IMR-90 (cell line): Measurements from ENCODE around the gene SPATA9. TPM values are rescaled to one million over a fixed set of nuclear protein-coding genes. Genes with fewer than 3 reads are reported as not detected.

ENCODE experiments used
- ATAC-seq: fragments of 200-7000 bp; cut with Tn5 transposase; 2 replicates; pipeline ENCODE4 v1.9.1; 2020; ENCODE audit warnings: low read depth, mild to moderate bottlenecking, moderate library complexity
- BruUV-seq: library from RNA; stranded (reverse); fragments of 400-500 nt; replicated peaks from 2 replicates; lab custom pipeline; 2021; lab: Mats Ljungman, UMichigan
- CTCF ChIA-PET: fragments of 300-600 bp; formaldehyde crosslinking; extraction: SDS; loops from one replicate; lab custom pipeline; 2021; ENCODE audit warnings: antibody characterized with exemption; lab: Yijun Ruan, JAX
- POLR2A ChIA-PET: fragments of 300-600 bp; sonication (Branson Sonifier 250); formaldehyde crosslinking; loops from one replicate; lab custom pipeline; 2022; ENCODE audit warnings: antibody characterized with exemption; ENCODE audit not compliant: unreplicated experiment; lab: Charles Lee
- DNase-seq: peaks from one replicate; pipeline ENCODE4 v3.0.0; 2013
- H2AFZ ChIP-seq: replicated peaks from 2 replicates; pipeline ENCODE3; 2013; ENCODE audit warnings: low read length, mild to moderate bottlenecking; ENCODE audit not compliant: poor library complexity
- H2AK5ac ChIP-seq: 2 replicates; pipeline ENCODE4 v1.6.1; 2013; ENCODE audit warnings: low read depth, low read length, inconsistent platforms
- H2AK9ac ChIP-seq: replicated peaks from 2 replicates; pipeline ENCODE3; 2013; ENCODE audit warnings: mild to moderate bottlenecking, low read depth, low read length, moderate library complexity; ENCODE audit not compliant: poor library complexity
- H2BK120ac ChIP-seq: 2 replicates; pipeline ENCODE4 v1.6.1; 2013; ENCODE audit warnings: low read depth, low read length, inconsistent platforms
- H2BK15ac ChIP-seq: 3 replicates; pipeline ENCODE4 v1.6.1; 2013; ENCODE audit warnings: low read depth, low read length, inconsistent platforms
- H2BK20ac ChIP-seq: 2 replicates; pipeline ENCODE4 v1.6.1; 2013; ENCODE audit warnings: low read depth, mild to moderate bottlenecking, inconsistent platforms, low read length, moderate library complexity
- H2BK5ac ChIP-seq: 2 replicates; pipeline ENCODE4 v1.6.1; 2013; ENCODE audit warnings: mild to moderate bottlenecking, low read depth, low read length, inconsistent platforms; ENCODE audit not compliant: poor library complexity, severe bottlenecking
- H3K14ac ChIP-seq: replicated peaks from 2 replicates; pipeline ENCODE4 v1.6.1; 2013; ENCODE audit warnings: low read depth, low read length, inconsistent platforms
- H3K18ac ChIP-seq: 2 replicates; pipeline ENCODE4 v1.6.1; 2013; ENCODE audit warnings: low read depth, low read length, control low read depth
- H3K23ac ChIP-seq: 2 replicates; pipeline ENCODE4 v1.6.1; 2013; ENCODE audit warnings: low read depth, low read length, inconsistent platforms
- H3K27ac ChIP-seq: 2 replicates; pipeline ENCODE4 v1.5.1; 2013; ENCODE audit warnings: mild to moderate bottlenecking, control low read depth, low read length; ENCODE audit not compliant: insufficient read depth
- H3K27me3 ChIP-seq: 2 replicates; pipeline ENCODE4 v1.6.1; 2013; ENCODE audit warnings: low read length; ENCODE audit not compliant: control insufficient read depth, insufficient read depth
- H3K36me3 ChIP-seq: 2 replicates; pipeline ENCODE4 v1.6.1; 2013; ENCODE audit warnings: low read length, mixed read lengths; ENCODE audit not compliant: control insufficient read depth, insufficient read depth
- H3K4ac ChIP-seq: 2 replicates; pipeline ENCODE4 v1.6.1; 2013; ENCODE audit warnings: low read depth, low read length, inconsistent platforms
- H3K4me1 ChIP-seq: 2 replicates; pipeline ENCODE4 v1.6.1; 2013; ENCODE audit warnings: low read length, mixed read lengths; ENCODE audit not compliant: control insufficient read depth, insufficient read depth
- H3K4me2 ChIP-seq: 2 replicates; pipeline ENCODE4 v1.6.1; 2013; ENCODE audit warnings: low read depth, mild to moderate bottlenecking, control low read depth, low read length, moderate library complexity
- H3K4me3 ChIP-seq: 2 replicates; pipeline ENCODE4 v1.5.1; 2013; ENCODE audit warnings: low read depth, mild to moderate bottlenecking, control low read depth, low read length, moderate library complexity; ENCODE audit not compliant: insufficient read depth
- H3K56ac ChIP-seq: 2 replicates; pipeline ENCODE4 v1.6.1; 2013; ENCODE audit warnings: low read length, inconsistent platforms; ENCODE audit not compliant: insufficient read depth; ENCODE audit errors: extremely low read depth
- H3K79me1 ChIP-seq, 2 experiments: 2 replicates each; pipeline ENCODE4 v1.6.1; 2013; ENCODE audit warnings: low read length in 2 of 2, inconsistent platforms in 1 of 2, low read depth in 1 of 2
- H3K9ac ChIP-seq: 2 replicates; pipeline ENCODE4 v1.6.1; 2013; ENCODE audit warnings: low read depth, low read length, control low read depth
- H3K9me1 ChIP-seq: 2 replicates; pipeline ENCODE4 v1.6.1; 2013; ENCODE audit warnings: low read length, inconsistent platforms; ENCODE audit not compliant: insufficient read depth
- H3K9me3 ChIP-seq: 2 replicates; pipeline ENCODE4 v1.6.1; 2013; ENCODE audit warnings: low read length; ENCODE audit not compliant: control insufficient read depth, insufficient read depth
- H4K20me1 ChIP-seq: 2 replicates; pipeline ENCODE4 v1.6.1; 2013; ENCODE audit warnings: low read length, inconsistent platforms; ENCODE audit not compliant: insufficient read depth
- H4K5ac ChIP-seq: 2 replicates; pipeline ENCODE4 v1.6.1; 2013; ENCODE audit warnings: mild to moderate bottlenecking, low read depth, low read length, control low read depth
- H4K8ac ChIP-seq, 2 experiments: 2 replicates each; pipeline ENCODE4 v1.6.1; 2013; ENCODE audit warnings: low read depth in 2 of 2, low read length in 2 of 2, control low read depth in 1 of 2, inconsistent platforms in 1 of 2
- H4K91ac ChIP-seq: 2 replicates; pipeline ENCODE4 v1.6.1; 2013; ENCODE audit warnings: low read depth, low read length, inconsistent platforms; ENCODE audit not compliant: insufficient read depth
- CEBPB ChIP-seq: IDR thresholded peaks from 2 replicates; pipeline ENCODE4 v1.6.1; 2012; ENCODE audit warnings: low read depth, low read length, improper control_type of control experiment
- CHD1 ChIP-seq: IDR thresholded peaks from 2 replicates; pipeline ENCODE4 v1.6.1; 2012; ENCODE audit warnings: low read depth, low read length, improper control_type of control experiment
- FOS ChIP-seq: fragments of 150-350 bp; IDR thresholded peaks from 2 replicates; pipeline ENCODE4 v1.6.1; 2016; ENCODE audit warnings: low read depth, low read length
- WGBS, 2 experiments: methylation state at CpG; one replicate each; pipeline versions ENCODE4 v1.1.5 to v1.1.7; 2013; ENCODE audit warnings: missing lambda C conversion rate in 2 of 2; ENCODE audit not compliant: insufficient read length in 1 of 2; ENCODE audit errors: extremely low coverage in 2 of 2; 5-methylcytosine and 5-hydroxymethylcytosine counted together
- dilution Hi-C: fragments of 300-500 bp; cut with HindIII; formaldehyde crosslinking; loops from one replicate; pipeline ENCODE4 v1.14.3; 2018; ENCODE audit warnings: low sequenced_read_pairs; ENCODE audit not compliant: unreplicated experiment
- in situ Hi-C: fragments of 300-500 bp; cut with MboI; formaldehyde crosslinking; loops from 3 replicates; pipeline ENCODE4 v1.14.3; 2019; ENCODE audit warnings: low sequenced_read_pairs, inconsistent platforms, mixed read lengths
- intact Hi-C: fragments of 100-400 bp; cut with micrococcal nuclease; formaldehyde crosslinking; loops from 2 replicates; pipeline ENCODE4 v1.10.0; 2022
- polyA plus RNA-seq, 3 experiments: library from polyadenylated mRNA; depleted of rRNA; stranded (reverse); fragments of >200 nt; gene quantifications; 2 replicates each; pipeline ENCODE4 v1.2.3, GENCODE V29; 2012; ENCODE audit warnings: low replicate concordance in 1 of 3
- total RNA-seq: library from RNA; depleted of rRNA; stranded (reverse); fragments of >200 nt; gene quantifications from 2 replicates; pipeline ENCODE4 v1.2.3, GENCODE V29; 2012

SPATA9 gene
- total and polyA plus RNA-seq, 2 of the 4 experiments (the other 2 are of a cell fraction): 0.72 to 0.86 TPM

DNA sequence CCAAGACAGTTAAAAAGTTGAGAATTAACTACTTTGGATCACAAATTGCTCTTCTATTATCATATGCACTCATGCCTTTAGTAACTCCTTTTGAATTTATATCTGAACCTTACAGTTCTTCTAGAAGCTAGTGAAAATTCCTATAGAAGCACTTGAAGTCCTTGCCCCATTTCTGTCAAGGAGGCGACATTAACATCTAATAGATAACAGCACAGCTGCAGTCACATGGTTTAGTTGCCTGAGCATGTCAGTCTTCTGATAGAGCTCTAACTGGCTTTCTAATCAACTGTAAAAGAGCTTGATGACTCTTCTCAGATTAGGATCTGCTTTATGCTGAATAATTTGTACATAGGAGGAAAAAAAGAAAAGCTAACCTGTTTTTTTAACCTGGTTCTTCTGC lies 27.2 kb downstream of the SPATA9 start:
- Histone ChIP-seq H2BK5ac (no peak overlapping the region), H4K5ac (no peak overlapping the region), H4K8ac (no peak overlapping the region), H3K56ac (no peak overlapping the region), H3K9ac (no peak overlapping the region), H3K18ac (no peak overlapping the region), H4K91ac (no peak overlapping the region), H2AFZ (no peak overlapping the region), H2BK120ac (no peak overlapping the region), H3K4ac (no peak overlapping the region), H3K23ac (no peak overlapping the region), H2BK20ac (no peak overlapping the region), H3K79me1 (no peaks in the 10 kb centered on the region), H3K27me3 (no peaks in the 10 kb centered on the region), H3K36me3 (no peaks in the 10 kb centered on the region), H3K4me2 (no peak overlapping the region), H3K14ac (no peak overlapping the region), H2AK9ac (no peak overlapping the region), H2BK15ac (no peak overlapping the region), H3K4me1 (no peaks in the 10 kb centered on the region), H4K20me1 (no peaks in the 10 kb centered on the region), H3K4me3 (no peak overlapping the region), H3K9me1 (no peaks in the 10 kb centered on the region), H2AK5ac (no peak overlapping the region), H3K27ac (no peak overlapping the region), H3K9me3 (no peaks in the 10 kb centered on the region)
- ChIA-PET CTCF (no interaction called here), POLR2A (no interaction called here)
- no CpG with 5 or more reads among the region's 1 CpG for WGBS, 2 experiments
- intact Hi-C loops (no loop called here), in situ Hi-C loops (no loop called here), dilution Hi-C loops (no loop called here)
- ATAC-seq (no peak), DNase-seq (no peak)
- BruUV-seq: no TSS peak
- TF ChIP-seq CEBPB: no peak
- TF ChIP-seq CHD1: no peak
- TF ChIP-seq FOS: no peak
